ENCODE data around the gene CHCHD4.

Gene CHCHD4

DNA sequence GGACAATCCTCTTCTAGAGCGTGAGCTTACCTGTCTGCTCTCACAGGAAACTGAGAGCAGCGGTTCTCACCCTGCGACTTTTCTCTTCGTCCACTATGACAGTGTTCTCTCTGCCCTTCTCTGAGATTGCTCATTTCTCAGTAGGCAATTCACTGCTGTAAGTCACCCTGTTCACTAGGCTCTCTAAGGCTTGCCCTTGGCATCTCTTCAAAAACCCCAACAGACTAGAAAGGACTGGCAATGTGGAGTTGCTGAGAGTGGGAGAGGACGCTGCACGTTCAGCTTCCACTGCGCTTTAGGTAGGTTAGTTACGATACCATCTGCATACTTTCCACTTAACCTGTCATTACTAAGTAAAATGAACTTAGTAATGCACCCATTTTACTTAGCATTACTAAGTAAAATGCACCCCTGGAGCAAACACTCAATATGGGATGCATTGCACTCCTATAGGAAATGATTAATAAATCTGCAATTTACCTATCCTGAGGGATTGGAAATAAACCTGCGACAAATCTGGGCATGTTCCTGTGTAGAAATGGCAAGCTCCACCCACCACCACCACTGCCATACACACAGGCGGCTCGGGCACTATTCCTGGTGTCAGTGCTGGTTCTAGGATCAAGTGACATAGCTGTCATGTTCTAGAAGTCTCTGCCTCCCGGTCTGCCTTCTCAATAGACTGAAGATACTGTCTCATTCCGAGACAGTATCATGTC lies 32.3 kb upstream of the CHCHD4 start:
- no peak for DNase-seq
- Mint-ChIP-seq H3K27me3 (ENCODE audit: low read depth, poor library complexity) (no peaks in the 10 kb centered on the region), H3K27ac (peak overlapping the region; percentile 84), H3K9me3 (peaks cover 13% of the 10 kb centered on the region), H3K4me3 (no peak overlapping the region), H3K36me3 (ENCODE audit: low read depth) (peaks cover 90% of the 10 kb centered on the region), H3K4me1 (no peaks in the 10 kb centered on the region)
- TF ChIP-seq, protein P1, sequence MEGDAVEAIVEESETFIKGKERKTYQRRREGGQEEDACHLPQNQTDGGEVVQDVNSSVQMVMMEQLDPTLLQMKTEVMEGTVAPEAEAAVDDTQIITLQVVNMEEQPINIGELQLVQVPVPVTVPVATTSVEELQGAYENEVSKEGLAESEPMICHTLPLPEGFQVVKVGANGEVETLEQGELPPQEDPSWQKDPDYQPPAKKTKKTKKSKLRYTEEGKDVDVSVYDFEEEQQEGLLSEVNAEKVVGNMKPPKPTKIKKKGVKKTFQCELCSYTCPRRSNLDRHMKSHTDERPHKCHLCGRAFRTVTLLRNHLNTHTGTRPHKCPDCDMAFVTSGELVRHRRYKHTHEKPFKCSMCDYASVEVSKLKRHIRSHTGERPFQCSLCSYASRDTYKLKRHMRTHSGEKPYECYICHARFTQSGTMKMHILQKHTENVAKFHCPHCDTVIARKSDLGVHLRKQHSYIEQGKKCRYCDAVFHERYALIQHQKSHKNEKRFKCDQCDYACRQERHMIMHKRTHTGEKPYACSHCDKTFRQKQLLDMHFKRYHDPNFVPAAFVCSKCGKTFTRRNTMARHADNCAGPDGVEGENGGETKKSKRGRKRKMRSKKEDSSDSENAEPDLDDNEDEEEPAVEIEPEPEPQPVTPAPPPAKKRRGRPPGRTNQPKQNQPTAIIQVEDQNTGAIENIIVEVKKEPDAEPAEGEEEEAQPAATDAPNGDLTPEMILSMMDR (IDR thresholded peaks at IDR 0.05), result no peak

DNA sequence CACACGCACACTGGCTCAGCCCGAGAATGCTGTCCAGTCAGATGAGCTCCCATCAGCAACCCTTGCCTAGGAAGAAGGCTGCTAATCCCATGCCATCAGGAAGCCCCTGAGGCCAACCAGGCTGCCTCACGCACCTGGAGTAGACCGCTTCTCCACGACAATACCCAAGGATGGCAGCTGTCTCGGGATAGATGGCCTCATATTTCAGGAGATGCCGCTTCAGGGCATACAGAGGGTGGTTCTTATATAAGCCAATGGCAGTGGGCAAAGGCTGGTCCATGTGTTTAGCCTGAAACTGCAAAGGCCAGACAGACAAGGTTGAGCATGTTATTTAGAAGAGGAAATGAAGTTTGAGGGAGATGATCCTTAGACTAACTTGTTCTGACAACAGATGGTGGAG lies 31.5 kb upstream of the CHCHD4 start:
- Mint-ChIP-seq H3K9me3 (peaks cover 5% of the 10 kb centered on the region), H3K27me3 (ENCODE audit: low read depth, poor library complexity) (no peaks in the 10 kb centered on the region), H3K36me3 (ENCODE audit: low read depth) (peaks cover 82% of the 10 kb centered on the region), H3K27ac (peak overlapping the region; percentile 18), H3K4me1 (no peaks in the 10 kb centered on the region), H3K4me3 (no peak overlapping the region)
- TF ChIP-seq, protein P1 (IDR thresholded peaks at IDR 0.05), result no peak
- no peak for DNase-seq

DNA sequence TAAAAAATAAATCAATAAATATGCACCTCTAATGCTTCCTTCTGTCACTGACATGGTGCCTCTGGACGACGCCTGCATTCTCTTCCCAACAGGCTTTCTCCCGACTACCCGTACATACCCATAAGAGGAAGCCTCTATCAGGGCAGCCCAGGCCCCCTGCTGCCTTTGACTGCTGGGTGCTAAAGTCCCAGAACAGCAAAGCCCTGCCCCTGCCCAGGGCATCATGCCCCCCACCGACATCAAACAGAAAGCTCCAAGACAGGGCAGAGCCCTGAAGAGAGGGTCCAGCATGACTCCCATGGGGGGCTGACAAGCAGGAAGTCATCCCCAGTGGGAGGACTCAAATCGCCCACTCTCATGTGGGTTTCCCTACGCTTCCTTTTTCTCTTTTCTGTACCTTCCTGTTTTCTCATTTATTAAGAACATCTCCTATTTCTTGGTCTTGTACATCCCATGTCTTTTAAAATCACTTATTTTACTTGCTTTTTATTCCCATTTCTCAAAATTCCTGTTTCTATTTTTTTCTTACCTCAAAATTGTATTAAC lies 30.3 kb upstream of the CHCHD4 start:
- H3K4me1 Mint-ChIP-seq, result no peaks in the 10 kb centered on the region
- H3K36me3 Mint-ChIP-seq (ENCODE audit: low read depth), result peaks cover 78% of the 10 kb centered on the region
- no peak overlapping the region for H3K4me3 Mint-ChIP-seq
- H3K9me3 Mint-ChIP-seq, result no peaks in the 10 kb centered on the region
- TF ChIP-seq, protein P1 (IDR thresholded peaks at IDR 0.05), result no peak
- H3K27me3 Mint-ChIP-seq (ENCODE audit: low read depth, poor library complexity), result no peaks in the 10 kb centered on the region
- no peak overlapping the region for H3K27ac Mint-ChIP-seq
- no peak for DNase-seq

DNA sequence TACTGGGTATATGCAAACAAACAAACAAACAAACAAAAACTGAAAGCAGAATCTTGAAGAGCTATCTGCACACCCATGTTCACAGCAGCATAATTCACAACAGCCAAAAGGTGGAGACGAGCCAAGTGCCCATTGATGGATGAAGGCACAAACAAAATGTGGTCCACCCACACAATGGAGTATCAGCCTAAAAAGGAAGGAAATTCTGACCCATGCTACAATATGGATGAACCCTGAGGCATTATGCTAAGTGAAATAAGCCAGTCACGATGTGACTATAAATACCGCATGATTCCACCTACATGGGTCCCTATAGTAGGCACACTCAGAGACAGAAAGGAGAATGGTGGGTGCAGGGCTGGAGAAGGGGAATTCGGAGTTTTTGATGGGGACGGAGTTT lies 29.6 kb upstream of the CHCHD4 start:
- no peaks in the 10 kb centered on the region for H3K4me1 Mint-ChIP-seq
- H3K36me3 Mint-ChIP-seq (ENCODE audit: low read depth), result peaks cover 71% of the 10 kb centered on the region

DNA sequence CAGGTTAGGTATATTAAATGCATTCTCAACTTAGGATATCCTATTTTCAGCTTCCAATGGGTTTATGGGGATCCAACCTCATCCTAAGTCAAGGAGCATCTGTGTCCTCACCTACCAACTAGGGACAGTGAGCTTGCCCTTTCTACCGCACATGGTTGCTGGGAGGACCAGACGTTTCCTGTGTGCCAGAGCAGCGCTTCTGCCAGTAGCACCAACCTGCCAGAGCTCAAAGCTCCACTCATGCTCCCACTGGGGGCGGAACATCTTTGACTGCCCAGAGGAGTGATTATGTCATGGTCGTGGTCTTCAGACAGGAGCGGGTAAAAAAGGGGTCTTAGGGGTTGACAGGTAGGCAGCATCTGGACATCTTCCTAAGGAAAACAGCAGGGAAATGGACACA lies 29.0 kb upstream of the CHCHD4 start:
- H3K36me3 Mint-ChIP-seq (ENCODE audit: low read depth), result peaks cover 65% of the 10 kb centered on the region
- no peaks in the 10 kb centered on the region for H3K4me1 Mint-ChIP-seq
- no peak overlapping the region for H3K4me3 Mint-ChIP-seq
- H3K27ac Mint-ChIP-seq, result no peak overlapping the region
- H3K9me3 Mint-ChIP-seq, result no peaks in the 10 kb centered on the region
- TF ChIP-seq, protein P1 (IDR thresholded peaks at IDR 0.05), result no peak
- H3K27me3 Mint-ChIP-seq (ENCODE audit: low read depth, poor library complexity), result no peaks in the 10 kb centered on the region
- no peak for DNase-seq

More for the DNA sequence above, 29.6 kb upstream of the CHCHD4 start:
- Mint-ChIP-seq H3K9me3 (no peaks in the 10 kb centered on the region), H3K27me3 (ENCODE audit: low read depth, poor library complexity) (no peaks in the 10 kb centered on the region), H3K27ac (peak overlapping the region; percentile 77), H3K4me3 (no peak overlapping the region)
- DNase-seq, result no peak
- TF ChIP-seq, protein P1 (IDR thresholded peaks at IDR 0.05), result no peak

DNA sequence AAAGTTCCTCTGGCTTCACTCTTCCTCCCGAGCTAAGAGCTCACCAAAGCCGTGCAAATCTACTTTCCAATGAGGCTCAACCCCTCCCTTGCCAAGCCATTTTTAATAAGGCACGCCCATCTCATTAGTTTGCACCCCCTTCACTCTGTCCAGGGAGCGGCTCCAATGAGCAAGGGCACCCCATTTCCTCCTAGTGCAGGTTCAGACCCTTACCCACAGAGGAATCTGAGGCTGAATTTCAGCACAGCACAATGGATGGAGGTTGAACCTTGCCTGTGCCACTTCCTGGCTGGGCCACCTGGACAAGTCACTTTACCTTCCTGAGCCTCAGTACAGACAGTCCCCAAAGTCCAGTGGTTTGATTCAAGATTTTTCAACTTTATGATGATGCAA lies 28.3 kb upstream of the CHCHD4 start:
- no peak overlapping the region for H3K4me3 Mint-ChIP-seq
- TF ChIP-seq, protein P1 (IDR thresholded peaks at IDR 0.05), result no peak
- peaks cover 58% of the 10 kb centered on the region for H3K36me3 Mint-ChIP-seq (ENCODE audit: low read depth)

More for the DNA sequence above, 28.3 kb upstream of the CHCHD4 start:
- Mint-ChIP-seq H3K27ac (no peak overlapping the region), H3K27me3 (ENCODE audit: low read depth, poor library complexity) (no peaks in the 10 kb centered on the region), H3K4me1 (no peaks in the 10 kb centered on the region), H3K9me3 (no peaks in the 10 kb centered on the region)
- DNase-seq, result no peak
